ENCODE measurements around the gene TDRD9.
"Not testable (repeated sequence)": the region's sequence is repeated elsewhere in the genome, so short reads cannot be mapped to it uniquely, and the experiment has no call there.

Gene TDRD9

DNA sequence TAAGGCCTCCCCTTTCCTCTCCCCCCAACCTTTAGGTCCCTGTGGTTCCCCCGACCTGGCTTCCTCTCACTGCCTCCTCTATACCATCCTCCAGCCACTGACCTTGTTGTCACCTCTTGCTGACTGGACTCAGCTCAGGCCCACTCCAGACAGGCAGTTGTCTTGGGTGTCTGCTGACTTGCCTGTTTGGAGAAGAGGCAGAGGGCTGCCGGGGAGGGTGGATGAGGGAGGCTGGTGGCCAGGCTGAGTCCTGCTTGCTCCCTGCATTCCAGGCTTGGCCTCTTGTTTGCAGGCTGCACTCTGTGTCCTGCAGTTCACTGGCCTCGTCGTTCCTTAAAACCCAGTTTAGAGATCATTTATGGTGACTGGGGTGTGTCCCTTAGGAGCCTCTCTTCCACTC is 45.1 kb downstream of the TDRD9 start:
- Mint-ChIP-seq H3K27me3 (peaks cover 2% of the 10 kb centered on the region), H3K4me3 (no peak overlapping the region), H3K36me3 (no peaks in the 10 kb centered on the region), H3K4me1 (ENCODE audit: low read depth) (no peaks in the 10 kb centered on the region), H3K9me3 (ENCODE audit: low read depth) (no peaks in the 10 kb centered on the region), H3K27ac (no peak overlapping the region)

DNA sequence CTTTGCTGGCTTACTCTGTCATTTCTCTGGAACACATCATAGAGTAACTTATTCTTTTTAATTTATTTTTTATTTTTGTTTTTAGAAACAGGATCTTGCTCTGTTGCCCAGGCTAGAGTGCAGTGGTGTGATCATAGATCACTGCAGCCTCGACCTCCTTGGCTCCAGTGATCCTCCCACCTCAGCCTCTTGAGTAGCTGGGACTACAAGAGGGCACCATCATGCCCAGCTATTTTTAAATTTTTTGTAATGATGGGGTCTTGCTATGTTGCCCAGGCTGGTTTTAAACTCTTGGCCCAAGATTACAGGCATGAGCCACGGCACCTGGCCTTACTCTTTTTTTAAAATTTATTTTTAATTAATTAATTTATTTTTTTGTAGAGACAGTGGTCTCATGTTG is 46.3 kb downstream of the TDRD9 start:
- no peak overlapping the region for H3K27ac Mint-ChIP-seq
- H3K4me3 Mint-ChIP-seq: no peak overlapping the region
- H3K36me3 Mint-ChIP-seq: no peaks in the 10 kb centered on the region
- no peaks in the 10 kb centered on the region for H3K9me3 Mint-ChIP-seq (ENCODE audit: low read depth)
- H3K27me3 Mint-ChIP-seq: no peaks in the 10 kb centered on the region
- no peaks in the 10 kb centered on the region for H3K4me1 Mint-ChIP-seq (ENCODE audit: low read depth)

DNA sequence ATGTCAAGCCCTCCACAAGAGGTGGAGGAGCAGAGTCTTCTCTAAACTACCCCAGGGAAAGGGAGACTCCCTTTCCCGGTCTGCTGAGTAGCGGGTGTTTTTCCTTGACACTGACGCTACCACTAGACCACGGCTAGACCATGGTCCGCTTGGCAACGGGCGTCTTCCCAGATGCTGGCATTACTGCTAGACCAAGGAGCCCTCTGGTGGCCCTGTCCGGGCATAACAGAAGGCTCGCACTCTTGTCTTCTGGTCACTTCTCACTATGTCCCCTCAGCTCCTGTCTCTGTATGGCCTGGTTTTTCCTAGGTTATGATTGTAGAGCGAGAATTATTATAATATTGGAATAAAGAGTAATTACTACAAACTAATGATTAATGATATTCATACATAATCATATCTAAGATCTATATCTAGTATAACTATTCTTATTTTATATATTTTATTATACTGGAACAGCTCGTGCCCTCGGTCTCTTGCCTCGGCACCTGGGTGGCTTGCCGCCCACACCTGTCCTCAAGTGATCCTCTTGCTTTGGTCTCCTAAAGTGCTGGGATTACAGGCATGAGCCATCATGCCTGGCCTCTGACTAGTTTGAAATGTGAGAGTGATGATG is 52.5 kb downstream of the TDRD9 start:
- H3K4me1 Mint-ChIP-seq (ENCODE audit: low read depth); H3K36me3 Mint-ChIP-seq; H3K9me3 Mint-ChIP-seq (ENCODE audit: low read depth); H3K4me3 Mint-ChIP-seq; H3K27ac Mint-ChIP-seq; H3K27me3 Mint-ChIP-seq: not testable (repeated sequence)

DNA sequence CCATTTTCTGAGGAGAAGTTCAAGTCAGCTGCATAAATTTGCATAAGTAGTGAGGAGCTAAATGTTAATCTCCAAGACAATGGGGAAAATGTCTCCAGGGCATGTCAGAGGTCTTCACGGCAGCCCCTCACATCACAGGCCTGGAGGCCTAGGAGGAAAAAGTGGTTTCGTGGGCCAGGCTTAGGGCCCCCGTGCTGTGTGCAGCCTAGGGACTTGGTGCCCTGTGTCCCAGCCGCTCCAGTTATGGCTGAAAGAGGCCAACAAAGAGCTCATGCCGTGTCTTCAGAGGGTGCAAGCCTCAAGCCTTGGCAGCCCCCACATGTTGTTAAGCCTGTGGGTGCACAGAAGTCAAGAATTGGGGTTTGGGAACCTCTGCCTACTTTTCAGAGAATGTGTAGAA is 55.9 kb downstream of the TDRD9 start:
- no peak overlapping the region for H3K4me3 Mint-ChIP-seq
- H3K27ac Mint-ChIP-seq: no peak overlapping the region
- H3K27me3 Mint-ChIP-seq: peaks cover 8% of the 10 kb centered on the region
- peaks cover 9% of the 10 kb centered on the region for H3K36me3 Mint-ChIP-seq
- peaks cover 13% of the 10 kb centered on the region for H3K9me3 Mint-ChIP-seq (ENCODE audit: low read depth)
- H3K4me1 Mint-ChIP-seq (ENCODE audit: low read depth): no peaks in the 10 kb centered on the region

DNA sequence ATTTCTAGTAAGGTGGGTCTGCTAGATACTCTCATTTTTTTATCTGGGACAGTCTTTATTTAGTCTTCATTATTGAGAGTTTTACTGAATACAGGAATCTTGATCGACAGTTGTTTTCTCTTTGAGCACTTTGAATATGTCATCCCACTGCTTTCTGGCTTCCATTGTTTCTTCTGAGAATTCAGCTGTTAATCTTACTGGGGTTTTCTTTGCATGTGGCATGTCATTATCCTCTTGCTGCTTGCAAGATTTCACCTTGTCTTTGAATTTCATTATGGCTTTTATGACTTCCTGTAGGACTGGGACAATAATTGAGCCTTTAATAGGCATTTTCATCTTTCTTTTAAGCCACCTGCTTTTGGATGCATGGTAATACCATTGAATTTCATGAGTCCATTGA is 60.8 kb downstream of the TDRD9 start:
- H3K9me3 Mint-ChIP-seq (ENCODE audit: low read depth): peaks cover 15% of the 10 kb centered on the region
- H3K27ac Mint-ChIP-seq: no peak overlapping the region
- peaks cover 11% of the 10 kb centered on the region for H3K36me3 Mint-ChIP-seq
- H3K4me3 Mint-ChIP-seq: no peak overlapping the region
- no peaks in the 10 kb centered on the region for H3K4me1 Mint-ChIP-seq (ENCODE audit: low read depth)
- H3K27me3 Mint-ChIP-seq: peaks cover 14% of the 10 kb centered on the region

DNA sequence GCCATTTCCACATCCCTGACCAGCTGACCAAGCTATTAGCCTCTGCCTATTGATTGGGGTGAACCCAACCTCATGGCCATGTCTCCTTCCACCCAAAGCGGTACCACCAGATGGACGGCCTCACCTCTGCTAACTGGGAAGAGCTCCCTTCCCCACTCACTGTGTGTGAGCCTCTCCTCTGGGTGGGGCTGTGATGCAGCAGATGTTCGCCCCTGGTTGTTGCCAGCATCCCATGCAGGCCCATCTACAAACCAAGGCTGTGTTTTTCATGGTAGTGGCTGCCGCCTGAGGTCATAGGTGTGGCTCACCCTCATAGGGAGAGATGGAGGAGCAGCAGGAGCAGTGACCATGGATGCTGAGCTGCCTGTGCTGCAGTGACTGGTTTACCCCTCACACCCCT is 61.7 kb downstream of the TDRD9 start:
- H3K36me3 Mint-ChIP-seq: peaks cover 11% of the 10 kb centered on the region
- no peak overlapping the region for H3K27ac Mint-ChIP-seq
- peaks cover 15% of the 10 kb centered on the region for H3K9me3 Mint-ChIP-seq (ENCODE audit: low read depth)
- H3K4me1 Mint-ChIP-seq (ENCODE audit: low read depth): no peaks in the 10 kb centered on the region
- H3K27me3 Mint-ChIP-seq: peaks cover 14% of the 10 kb centered on the region
- no peak overlapping the region for H3K4me3 Mint-ChIP-seq

DNA sequence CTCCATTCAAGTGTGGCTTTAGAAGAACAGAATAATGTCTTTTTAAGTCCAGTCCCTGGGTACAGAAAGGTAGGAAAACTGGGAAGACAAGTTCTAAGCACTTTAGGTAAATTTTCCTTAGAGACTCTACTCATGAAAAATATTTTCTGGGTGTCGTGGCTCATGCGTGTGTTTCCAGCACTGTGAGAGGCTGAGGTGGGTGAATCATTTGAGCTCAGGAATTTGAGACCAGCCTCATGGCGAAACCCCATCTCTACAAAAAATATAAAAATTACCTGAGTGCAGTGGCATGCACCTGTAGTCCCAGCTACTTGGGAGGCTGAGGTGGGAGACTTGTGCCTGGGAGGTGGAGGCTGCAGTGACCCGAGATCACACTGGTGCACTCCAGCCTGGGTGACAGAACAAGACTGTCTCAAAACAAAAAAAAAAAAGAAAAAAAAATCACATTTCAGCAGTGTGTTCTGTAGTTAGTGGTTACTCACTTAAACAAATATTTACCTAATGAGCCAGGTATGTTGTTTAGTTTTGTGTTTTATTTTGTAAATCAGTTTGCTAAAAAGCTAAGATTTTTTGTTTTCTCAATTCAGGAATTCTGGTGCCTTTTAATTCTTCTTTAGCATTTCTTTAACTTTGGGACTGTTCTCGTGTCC is 66.4 kb downstream of the TDRD9 start:
- no peaks in the 10 kb centered on the region for H3K4me1 Mint-ChIP-seq (ENCODE audit: low read depth)
- no peaks in the 10 kb centered on the region for H3K36me3 Mint-ChIP-seq
- peaks cover 6% of the 10 kb centered on the region for H3K27me3 Mint-ChIP-seq
- H3K27ac Mint-ChIP-seq: no peak overlapping the region
- H3K4me3 Mint-ChIP-seq: no peak overlapping the region
- no peaks in the 10 kb centered on the region for H3K9me3 Mint-ChIP-seq (ENCODE audit: low read depth)

DNA sequence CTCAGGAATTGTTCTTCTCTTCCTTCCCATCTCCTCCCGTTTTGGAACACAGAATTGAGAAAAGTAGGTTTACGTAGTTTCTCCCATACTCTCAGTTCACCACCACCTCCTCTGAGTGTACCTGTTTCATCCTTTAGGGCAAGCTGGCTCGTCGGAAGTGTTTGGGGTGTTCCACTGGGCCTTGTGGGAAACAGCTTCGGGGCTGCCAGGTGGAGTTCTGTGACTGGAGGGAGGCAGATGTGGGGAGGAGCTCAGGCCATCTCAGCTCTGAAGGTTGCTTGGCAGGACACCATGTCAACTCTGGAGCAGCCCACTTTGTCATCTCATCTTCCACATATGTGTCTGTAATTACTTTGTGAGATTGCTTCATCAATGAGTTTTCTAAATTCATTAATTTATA is 67.6 kb downstream of the TDRD9 start:
- Mint-ChIP-seq H3K27ac (no peak overlapping the region), H3K36me3 (no peaks in the 10 kb centered on the region), H3K27me3 (peaks cover 6% of the 10 kb centered on the region), H3K4me3 (no peak overlapping the region), H3K9me3 (ENCODE audit: low read depth) (no peaks in the 10 kb centered on the region), H3K4me1 (ENCODE audit: low read depth) (no peaks in the 10 kb centered on the region)

DNA sequence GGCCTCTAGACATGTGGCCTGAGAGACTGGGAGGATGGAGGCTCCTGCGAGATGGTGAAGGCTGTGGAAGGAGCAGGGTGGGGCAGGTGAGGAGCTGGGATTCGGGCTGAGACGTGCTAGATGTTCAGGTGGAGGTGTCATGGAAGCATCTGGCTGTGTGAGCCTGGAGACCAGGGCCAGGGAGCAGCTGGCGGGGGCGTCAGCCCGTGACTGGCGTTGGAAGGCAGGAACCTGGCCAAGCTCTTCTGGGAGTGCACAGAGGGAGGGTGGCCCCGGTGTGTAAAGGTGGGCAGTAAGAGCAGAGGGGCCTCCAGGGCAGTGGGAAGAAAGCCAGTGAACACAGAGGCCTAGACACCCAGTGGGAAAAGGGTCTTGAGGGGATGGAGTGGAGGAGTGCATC is 69.1 kb downstream of the TDRD9 start:
- Mint-ChIP-seq H3K36me3 (no peaks in the 10 kb centered on the region), H3K9me3 (ENCODE audit: low read depth) (no peaks in the 10 kb centered on the region), H3K4me1 (ENCODE audit: low read depth) (no peaks in the 10 kb centered on the region), H3K27ac (no peak overlapping the region), H3K27me3 (peaks cover 8% of the 10 kb centered on the region), H3K4me3 (no peak overlapping the region)

DNA sequence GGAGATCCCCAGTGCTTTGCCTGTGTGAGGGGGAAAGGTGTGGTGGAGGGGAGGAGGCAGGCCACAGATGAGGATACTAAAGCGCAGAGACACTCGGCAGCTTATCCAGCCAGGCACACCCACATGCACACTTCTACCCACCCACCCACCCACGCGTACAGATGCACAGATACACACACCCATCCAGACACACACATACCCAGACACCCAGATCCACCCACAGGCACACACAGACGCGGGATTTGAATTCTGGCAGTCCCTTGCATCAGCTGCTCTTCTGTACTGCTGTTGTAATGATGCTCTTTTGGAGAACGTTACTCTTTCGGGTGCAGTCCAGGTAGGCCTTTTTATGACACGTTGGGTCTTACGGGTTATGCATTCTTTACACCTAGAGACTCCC is 69.8 kb downstream of the TDRD9 start:
- H3K4me3 Mint-ChIP-seq: no peak overlapping the region
- H3K9me3 Mint-ChIP-seq (ENCODE audit: low read depth): no peaks in the 10 kb centered on the region
- no peaks in the 10 kb centered on the region for H3K36me3 Mint-ChIP-seq
- peaks cover 9% of the 10 kb centered on the region for H3K27me3 Mint-ChIP-seq
- H3K27ac Mint-ChIP-seq: no peak overlapping the region
- H3K4me1 Mint-ChIP-seq (ENCODE audit: low read depth): no peaks in the 10 kb centered on the region

DNA sequence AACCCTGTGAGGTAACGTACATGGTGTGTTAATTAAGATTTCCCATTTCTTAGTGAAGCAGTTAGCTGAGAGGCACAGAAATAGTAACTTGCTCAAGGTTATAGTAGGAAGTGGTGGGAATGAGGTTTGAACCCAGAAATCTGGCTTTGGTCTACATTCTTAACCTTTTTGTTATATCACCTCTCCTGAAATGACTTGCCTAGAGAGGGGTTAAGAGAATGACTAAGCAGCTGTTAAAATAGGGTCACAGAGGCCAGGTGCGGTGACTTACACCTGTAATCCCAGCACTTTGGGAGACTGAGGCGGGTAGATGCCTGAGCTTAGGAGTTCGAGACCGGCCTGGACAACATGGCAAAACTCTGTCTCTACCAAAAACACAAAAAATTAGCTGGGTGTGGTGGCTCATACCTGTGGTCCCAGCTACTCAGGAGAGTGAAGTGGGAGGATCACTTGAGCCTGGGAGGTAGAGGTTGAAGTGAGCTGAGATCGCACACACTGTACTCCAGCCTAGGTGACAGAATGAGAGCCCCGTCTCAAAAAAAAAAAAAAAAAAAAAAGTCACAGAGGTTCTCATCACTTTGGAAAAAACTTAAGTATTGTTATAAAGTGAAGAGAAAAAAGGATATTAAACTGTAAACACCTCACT is 71.7 kb downstream of the TDRD9 start:
- no peak overlapping the region for H3K4me3 Mint-ChIP-seq
- no peaks in the 10 kb centered on the region for H3K9me3 Mint-ChIP-seq (ENCODE audit: low read depth)
- H3K36me3 Mint-ChIP-seq: no peaks in the 10 kb centered on the region
- H3K4me1 Mint-ChIP-seq (ENCODE audit: low read depth): no peaks in the 10 kb centered on the region
- no peak overlapping the region for H3K27ac Mint-ChIP-seq
- H3K27me3 Mint-ChIP-seq: peaks cover 7% of the 10 kb centered on the region

DNA sequence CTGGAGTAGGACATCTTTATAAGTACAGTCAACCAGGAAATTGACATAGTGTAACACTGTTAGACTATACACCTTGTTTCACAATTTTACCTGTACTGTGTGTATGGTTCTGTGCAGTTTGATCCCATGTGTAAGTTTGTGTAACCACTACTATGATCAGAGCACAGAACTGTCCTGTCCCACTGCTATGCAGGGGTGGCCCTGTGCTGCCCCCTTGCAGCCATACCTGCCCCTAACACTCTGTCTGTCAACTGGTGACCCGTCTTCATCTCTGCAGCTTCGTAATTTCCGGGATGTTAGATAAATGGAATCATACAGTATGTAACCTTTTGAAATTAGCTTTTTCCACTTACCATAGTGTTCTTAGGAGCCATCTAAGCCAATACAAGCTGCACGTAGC is 72.7 kb downstream of the TDRD9 start:
- Mint-ChIP-seq H3K27me3 (peaks cover 7% of the 10 kb centered on the region), H3K4me3 (no peak overlapping the region), H3K27ac (no peak overlapping the region)

DNA sequence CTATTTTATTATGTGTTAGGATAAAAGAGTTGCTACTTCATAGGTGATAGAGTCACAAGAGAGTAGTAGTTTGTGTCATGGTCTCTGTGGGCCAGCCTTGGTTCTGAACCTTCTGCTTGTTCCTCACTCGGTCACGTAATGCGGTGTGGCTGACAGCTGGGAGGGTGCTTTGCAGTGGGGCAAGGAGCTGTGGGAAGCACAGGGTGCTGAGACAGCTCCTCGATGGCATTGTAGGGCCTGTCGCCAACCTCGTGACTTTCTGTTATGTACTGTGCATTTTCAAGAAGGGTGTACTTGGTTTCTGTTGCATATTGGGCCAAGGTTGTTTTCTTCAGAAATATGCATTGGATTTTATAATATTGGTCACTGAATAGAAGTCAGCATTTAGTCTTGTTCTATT is 75.4 kb downstream of the TDRD9 start:
- Mint-ChIP-seq H3K4me3 (no peak overlapping the region), H3K27me3 (peaks cover 9% of the 10 kb centered on the region), H3K4me1 (ENCODE audit: low read depth) (no peaks in the 10 kb centered on the region), H3K27ac (no peak overlapping the region), H3K36me3 (no peaks in the 10 kb centered on the region), H3K9me3 (ENCODE audit: low read depth) (no peaks in the 10 kb centered on the region)

More for the DNA sequence above, 72.7 kb downstream of the TDRD9 start:
- no peaks in the 10 kb centered on the region for H3K9me3 Mint-ChIP-seq (ENCODE audit: low read depth)
- no peaks in the 10 kb centered on the region for H3K4me1 Mint-ChIP-seq (ENCODE audit: low read depth)
- no peaks in the 10 kb centered on the region for H3K36me3 Mint-ChIP-seq

DNA sequence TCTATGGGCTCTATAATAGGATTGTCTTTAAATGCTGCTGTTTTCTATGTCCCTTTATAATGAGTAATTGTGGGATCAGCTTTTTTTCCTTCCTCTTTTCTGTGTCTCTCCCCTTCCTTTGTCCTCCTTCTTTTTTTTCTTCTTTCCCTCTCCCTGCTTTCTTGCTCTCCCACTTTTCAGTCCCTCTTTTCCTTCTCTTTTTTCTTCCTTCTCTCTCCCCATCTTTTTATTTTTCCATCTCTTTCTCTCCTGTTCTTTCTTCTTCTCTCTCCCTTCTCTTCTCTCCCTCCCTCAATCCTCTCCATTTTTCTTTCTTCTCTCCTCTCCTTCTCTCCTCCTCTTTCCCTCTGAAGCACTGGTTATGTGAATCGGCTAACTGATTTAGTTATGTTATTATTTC is 76.6 kb downstream of the TDRD9 start:
- Mint-ChIP-seq H3K4me1 (ENCODE audit: low read depth) (no peaks in the 10 kb centered on the region), H3K27me3 (peaks cover 6% of the 10 kb centered on the region), H3K9me3 (ENCODE audit: low read depth) (no peaks in the 10 kb centered on the region), H3K36me3 (no peaks in the 10 kb centered on the region), H3K4me3 (no peak overlapping the region), H3K27ac (no peak overlapping the region)

DNA sequence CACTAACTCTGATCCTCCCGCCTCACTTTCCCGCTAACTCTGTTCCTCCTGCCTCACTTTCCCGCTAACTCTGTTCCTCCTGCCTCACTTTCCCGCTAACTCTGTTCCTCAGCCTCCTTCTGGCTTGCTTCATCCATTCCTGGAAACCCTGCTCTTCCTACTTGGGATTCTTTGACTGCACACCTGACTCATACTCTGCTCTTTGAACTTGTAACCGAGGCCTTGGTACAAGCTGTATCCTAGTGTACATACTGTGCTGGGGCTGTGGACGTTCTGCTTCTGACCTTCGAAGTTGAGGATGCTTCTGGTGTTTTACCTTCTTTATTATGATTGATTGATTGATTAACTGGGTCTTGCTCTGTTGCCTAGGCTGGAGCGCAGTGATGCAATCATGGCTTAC is 77.2 kb downstream of the TDRD9 start:
- Mint-ChIP-seq H3K36me3 (no peaks in the 10 kb centered on the region), H3K27ac (no peak overlapping the region), H3K27me3 (peaks cover 6% of the 10 kb centered on the region), H3K4me1 (ENCODE audit: low read depth) (no peaks in the 10 kb centered on the region), H3K9me3 (ENCODE audit: low read depth) (no peaks in the 10 kb centered on the region), H3K4me3 (no peak overlapping the region)

DNA sequence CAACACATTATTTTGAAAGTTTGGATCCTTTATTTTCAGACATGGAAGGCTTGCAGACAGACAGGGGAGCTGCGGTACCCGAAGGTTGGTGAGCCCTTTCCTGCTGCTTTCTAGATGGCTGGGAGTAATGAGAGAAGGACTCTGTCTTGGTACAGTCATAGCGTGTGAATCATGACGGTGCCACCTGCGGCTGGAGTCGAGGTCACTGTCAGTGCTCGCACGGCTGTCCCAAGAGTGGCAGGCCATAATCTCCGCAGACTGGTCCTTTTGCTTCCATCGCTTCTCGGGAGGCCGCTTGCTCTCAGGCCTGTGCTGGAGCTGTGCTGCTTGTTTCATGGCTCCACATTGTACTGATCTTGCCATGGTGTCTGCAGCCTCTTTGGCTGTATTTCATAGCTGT is 78.9 kb downstream of the TDRD9 start:
- Mint-ChIP-seq H3K9me3 (ENCODE audit: low read depth) (no peaks in the 10 kb centered on the region), H3K4me1 (ENCODE audit: low read depth) (no peaks in the 10 kb centered on the region), H3K36me3 (no peaks in the 10 kb centered on the region), H3K4me3 (no peak overlapping the region), H3K27me3 (peaks cover 4% of the 10 kb centered on the region), H3K27ac (no peak overlapping the region)
